ENCODE results near the gene B4GALT2.

DNA sequence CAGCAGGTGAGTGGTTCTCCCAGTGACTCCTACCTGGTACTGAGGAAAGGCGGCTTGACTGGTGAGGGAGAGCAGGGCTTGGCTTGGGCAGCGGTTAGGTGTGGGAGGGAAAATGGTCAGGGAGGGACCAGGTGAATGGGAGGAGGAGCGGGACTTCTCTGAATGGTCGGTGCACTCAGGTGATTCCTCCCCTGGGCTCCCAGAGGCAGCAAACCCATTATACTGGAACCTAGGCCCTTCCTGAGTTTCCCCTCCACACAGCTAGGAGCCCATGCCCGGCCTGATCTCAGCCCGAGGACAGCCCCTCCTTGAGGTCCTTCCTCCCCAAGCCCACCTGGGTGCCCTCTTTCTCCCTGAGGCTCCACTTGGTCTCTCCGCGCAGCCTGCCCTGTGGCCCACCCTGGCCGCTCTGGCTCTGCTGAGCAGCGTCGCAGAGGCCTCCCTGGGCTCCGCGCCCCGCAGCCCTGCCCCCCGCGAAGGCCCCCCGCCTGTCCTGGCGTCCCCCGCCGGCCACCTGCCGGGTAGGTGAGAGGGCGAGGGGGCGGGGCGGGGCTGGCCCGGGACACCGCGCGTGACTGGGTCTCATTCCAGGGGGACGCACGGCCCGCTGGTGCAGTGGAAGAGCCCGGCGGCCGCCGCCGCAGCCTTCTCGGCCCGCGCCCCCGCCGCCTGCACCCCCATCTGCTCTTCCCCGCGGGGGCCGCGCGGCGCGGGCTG, 43.1 kb upstream of the B4GALT2 start:
- TF ChIP-seq EZH2 (IDR thresholded peaks at IDR 0.05) = peak; percentile 41
- TF ChIP-seq, protein P1, sequence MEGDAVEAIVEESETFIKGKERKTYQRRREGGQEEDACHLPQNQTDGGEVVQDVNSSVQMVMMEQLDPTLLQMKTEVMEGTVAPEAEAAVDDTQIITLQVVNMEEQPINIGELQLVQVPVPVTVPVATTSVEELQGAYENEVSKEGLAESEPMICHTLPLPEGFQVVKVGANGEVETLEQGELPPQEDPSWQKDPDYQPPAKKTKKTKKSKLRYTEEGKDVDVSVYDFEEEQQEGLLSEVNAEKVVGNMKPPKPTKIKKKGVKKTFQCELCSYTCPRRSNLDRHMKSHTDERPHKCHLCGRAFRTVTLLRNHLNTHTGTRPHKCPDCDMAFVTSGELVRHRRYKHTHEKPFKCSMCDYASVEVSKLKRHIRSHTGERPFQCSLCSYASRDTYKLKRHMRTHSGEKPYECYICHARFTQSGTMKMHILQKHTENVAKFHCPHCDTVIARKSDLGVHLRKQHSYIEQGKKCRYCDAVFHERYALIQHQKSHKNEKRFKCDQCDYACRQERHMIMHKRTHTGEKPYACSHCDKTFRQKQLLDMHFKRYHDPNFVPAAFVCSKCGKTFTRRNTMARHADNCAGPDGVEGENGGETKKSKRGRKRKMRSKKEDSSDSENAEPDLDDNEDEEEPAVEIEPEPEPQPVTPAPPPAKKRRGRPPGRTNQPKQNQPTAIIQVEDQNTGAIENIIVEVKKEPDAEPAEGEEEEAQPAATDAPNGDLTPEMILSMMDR (IDR thresholded peaks at IDR 0.05) = no peak
